ENCODE results near the gene PHPT1. TPM values are rescaled to one million over a fixed set of nuclear protein-coding genes. Genes with fewer than 3 reads are reported as not detected.
"Not testable (repeated sequence)": the region's sequence is repeated elsewhere in the genome, so short reads cannot be mapped to it uniquely, and the experiment has no call there.

PHPT1 gene
- total RNA-seq, 1 donor from 2014 or later: 242 TPM

DNA sequence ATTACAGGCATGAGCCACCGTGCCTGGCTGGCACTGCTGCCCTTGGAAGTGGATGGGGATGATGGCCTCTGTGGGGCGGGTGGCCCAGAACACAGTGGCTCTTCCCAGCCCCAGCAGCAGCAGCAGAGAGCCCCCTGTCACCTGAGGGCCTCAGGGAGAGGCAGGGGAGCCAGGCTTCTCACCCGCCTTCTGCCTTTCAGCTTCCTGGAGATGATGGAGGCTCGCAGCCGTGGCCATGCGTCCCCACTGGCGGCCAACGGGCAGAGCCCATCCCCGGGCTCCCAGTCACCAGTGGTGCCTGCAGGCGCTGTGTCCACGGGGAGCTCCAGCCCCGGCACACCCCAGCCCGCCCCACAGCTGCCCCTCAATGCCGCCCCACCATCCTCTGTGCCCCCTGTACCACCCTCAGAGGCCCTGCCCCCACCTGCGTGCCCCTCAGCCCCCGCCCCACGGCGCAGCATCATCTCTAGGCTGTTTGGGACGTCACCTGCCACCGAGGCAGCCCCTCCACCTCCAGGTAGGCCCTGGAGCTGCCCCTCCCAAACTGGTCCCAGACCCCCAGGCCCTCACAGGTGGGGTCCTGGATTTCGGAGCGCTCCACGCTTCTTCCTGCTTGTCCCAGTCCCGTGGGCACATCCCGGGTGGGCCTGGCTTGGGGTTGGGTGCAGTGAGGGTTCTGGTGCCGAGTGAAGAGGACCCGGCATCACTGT lies 11.9 kb upstream of the PHPT1 start:
- DNase-seq (ENCODE audit: low read depth in 2 of 2): no peak

DNA sequence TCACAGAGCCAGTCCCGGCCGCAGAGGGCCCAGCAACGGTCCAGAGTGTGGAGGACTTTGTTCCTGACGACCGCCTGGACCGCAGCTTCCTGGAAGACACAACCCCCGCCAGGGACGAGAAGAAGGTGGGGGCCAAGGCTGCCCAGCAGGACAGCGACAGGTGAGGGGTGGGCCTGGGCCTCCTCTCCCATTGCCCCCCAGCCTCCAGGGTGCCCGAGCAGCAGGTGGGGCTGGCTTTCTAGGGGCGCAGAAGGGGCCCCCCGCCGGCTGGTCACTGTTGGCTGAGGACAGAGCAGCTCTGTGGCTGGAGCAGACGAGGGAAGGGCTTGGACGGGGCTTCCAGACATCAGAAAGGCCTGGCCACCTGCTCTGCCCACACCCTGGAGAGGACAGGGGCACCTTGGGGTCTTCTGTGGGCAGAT lies 11.3 kb upstream of the PHPT1 start:
- not testable (repeated sequence) for DNase-seq (ENCODE audit: low read depth in 2 of 2)

- no peak for DNase-seq (ENCODE audit: low read depth in 2 of 2)
Observed at GRCh38 chr9:136838314-136839228, 10.6 kb upstream of the PHPT1 start.

DNA sequence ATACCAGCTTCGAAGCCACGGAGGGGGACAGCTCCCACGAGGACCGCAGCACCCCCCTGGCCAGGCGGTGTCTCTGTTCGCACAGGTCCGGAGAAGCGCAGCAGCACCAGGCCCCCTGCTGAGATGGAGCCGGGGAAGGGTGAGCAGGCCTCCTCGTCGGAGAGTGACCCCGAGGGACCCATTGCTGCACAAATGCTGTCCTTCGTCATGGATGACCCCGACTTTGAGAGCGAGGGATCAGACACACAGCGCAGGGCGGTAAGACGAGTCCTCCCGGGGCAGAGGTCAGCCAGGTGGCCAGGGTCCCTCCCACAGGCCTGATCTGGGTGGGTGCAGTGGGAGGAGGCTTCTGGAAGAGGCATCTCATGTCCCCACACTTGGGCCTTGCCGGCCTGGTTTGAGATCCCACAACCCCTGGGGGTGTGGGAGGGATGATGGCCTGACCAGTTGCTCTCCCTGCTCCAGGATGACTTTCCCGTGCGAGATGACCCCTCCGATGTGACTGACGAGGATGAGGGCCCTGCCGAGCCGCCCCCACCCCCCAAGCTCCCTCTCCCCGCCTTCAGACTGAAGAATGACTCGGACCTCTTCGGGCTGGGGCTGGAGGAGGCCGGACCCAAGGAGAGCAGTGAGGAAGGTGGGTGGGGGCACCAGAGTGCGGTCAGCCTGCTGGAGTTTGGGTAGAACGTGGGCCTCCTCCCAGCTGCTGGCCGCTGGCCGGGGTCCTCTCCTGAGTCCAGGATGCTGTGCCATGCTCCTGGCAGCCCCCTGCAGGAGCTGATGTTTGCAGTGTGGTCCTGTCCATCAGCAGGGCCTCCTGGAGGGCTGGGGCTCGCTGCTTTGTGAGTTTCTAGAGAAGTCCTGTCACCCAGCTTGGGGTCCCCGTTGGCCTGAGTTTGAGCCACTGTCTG lies 9.7 kb upstream of the PHPT1 start:
- DNase-seq (ENCODE audit: low read depth in 2 of 2): no peak

- no peak for DNase-seq (ENCODE audit: low read depth in 2 of 2)
Observed at GRCh38 chr9:136840140-136840876, 8.9 kb upstream of the PHPT1 start.

GRCh38 chr9:136840877-136841645 lies 8.1 kb upstream of the PHPT1 start:
- DNase-seq (ENCODE audit: low read depth in 2 of 2): no peak

DNA sequence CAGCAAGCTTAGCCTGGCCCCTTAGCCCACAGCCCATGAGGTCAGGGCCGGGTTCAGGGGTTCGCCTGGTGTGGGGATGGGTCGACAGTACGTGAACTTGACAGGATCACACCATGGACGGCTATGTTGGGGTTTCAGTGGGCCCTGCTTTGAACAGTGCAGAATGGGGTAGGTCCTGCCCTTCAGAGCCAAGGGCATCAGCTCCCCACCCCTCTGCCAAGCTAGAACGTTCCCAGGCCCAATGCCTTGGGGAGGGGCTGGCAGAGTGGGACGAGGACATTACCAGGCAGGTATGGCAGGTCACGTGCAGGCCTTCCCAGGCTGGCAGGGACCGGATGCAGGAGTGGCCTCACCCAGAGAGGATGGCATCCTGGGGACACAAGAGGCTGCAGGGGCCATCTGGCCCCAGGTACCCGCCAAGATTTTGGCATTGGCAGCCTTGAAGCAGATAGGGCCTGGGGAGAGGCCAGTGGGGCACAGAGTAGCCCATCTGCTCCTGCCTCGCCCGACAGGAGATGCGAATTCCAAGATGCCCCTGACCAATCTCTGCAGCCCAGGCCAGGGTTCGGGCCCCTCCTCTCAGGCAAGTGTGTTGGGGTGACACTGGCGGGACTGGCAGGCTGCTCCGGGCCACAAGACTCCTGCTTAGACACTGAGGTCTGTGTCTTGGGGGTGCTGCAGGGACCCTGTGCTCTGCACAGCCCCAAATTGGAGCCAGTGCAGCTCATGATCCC lies 7.4 kb upstream of the PHPT1 start:
- DNase-seq (ENCODE audit: low read depth in 2 of 2): not testable (repeated sequence)

GRCh38 chr9:136842380-136842948 lies 6.7 kb upstream of the PHPT1 start, which contains the start of gene AJM1:
Gene AJM1 (plus strand): TSS chr9:136842478. CDS start chr9:136844415, 1,937 bp downstream.
- peak; percentile 79 to 84 for DNase-seq (ENCODE audit: low read depth in 2 of 2)

DNA sequence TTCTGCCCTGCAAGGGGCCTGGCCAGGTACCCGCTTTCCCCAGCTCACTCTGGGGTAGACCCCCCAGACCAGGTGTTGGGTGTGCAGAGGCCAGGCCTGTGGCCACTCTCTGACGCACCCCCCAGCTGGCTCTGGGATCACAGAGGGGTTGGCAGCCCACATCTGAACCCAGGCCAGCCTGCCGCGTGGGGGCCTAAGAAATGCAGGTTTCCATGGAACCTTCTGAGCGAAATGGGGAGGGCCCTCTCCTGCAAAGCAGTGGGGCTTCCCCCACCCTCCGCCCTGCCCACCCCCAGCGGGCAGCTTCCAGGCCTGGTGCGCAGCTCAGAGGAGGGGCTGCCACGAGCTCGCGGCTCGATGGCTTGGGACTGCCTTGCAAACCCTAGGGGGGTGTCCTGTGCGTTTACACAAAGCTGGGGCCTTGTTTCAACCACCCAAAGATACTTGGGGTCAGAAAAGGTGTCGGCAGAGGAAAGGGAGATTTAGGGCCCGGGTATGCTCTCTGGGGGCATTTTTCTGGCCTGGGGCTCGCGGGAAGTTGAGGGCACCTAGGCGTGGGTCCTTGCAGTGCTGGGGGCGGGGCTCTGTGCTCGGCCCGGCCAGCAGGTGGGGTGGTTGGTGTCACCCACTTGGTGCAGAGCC lies 5.9 kb upstream of the PHPT1 start:
- not testable (repeated sequence) for DNase-seq (ENCODE audit: low read depth in 2 of 2)

GRCh38 chr9:136843801-136844740 lies 5.1 kb upstream of the PHPT1 start:
- not testable (repeated sequence) for DNase-seq (ENCODE audit: low read depth in 2 of 2)

DNA sequence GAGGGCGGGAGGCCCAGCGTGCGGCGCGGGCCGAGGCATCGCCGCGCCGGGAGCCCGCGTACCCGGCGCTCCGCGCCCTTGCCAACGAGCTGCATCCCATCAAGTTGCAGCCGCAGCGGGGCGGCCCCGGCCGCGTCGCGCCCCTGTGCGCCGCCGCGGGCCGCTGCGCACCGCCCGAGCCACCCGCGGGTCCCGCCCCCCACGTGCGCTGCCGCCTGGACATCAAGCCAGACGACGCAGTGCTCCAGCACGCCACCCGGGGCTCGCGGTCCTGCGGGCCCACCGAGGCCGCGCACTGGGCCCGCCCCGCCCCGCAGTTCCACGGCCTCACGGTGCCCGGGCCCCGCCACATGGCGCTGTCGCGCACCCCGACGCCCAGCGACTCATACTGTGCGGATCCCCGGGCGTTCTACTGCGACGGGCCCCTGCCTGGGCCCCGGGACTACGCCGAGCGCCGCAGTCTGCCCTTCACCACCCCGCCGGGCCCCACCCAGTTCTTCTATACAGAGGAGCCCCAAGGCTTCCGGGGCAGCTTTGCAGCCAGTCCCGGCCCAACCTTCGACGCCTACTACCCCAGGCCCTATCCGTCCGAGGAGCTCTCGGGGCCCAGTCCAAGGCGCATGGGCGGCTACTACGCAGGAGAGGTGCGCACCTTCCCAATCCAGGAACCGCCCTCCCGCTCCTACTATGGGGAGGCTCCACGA lies 4.3 kb upstream of the PHPT1 start:
- no peak for DNase-seq (ENCODE audit: low read depth in 2 of 2)

DNA sequence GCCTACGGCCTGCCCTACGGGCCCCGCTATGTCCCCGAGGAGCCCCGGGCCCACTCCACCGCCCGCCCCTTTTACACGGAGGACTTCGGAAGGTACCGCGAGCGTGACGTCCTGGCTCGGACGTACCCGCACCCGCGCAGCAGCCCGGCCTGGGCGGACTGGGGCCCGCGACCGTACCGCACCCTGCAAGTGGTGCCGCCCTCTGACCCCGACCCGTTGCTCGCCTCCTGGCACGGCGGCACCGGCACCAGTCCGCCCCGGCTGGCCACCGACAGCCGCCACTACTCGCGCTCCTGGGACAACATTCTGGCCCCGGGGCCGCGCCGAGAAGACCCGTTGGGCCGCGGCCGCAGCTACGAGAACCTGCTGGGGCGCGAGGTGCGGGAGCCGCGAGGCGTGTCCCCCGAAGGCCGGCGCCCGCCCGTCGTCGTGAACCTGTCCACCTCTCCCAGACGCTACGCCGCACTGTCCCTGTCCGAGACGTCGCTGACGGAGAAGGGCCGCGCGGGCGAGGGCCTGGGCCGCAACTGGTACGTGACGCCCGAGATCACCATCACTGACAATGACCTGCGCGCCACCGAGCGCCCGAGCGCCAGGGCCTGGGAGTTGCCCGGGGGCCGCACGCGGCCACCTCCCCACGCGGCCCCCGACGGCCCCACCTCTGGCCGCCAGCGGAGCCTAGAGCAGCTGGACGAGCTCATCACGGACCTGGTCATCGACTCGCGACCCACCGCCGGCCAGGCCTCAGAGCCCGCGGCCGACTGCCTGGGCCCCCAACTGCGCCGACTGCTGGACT lies 3.5 kb upstream of the PHPT1 start:
- DNase-seq (ENCODE audit: low read depth in 2 of 2): no peak

GRCh38 chr9:136846376-136847087 lies 2.7 kb upstream of the PHPT1 start:
- DNase-seq (ENCODE audit: low read depth in 2 of 2): no peak

DNA sequence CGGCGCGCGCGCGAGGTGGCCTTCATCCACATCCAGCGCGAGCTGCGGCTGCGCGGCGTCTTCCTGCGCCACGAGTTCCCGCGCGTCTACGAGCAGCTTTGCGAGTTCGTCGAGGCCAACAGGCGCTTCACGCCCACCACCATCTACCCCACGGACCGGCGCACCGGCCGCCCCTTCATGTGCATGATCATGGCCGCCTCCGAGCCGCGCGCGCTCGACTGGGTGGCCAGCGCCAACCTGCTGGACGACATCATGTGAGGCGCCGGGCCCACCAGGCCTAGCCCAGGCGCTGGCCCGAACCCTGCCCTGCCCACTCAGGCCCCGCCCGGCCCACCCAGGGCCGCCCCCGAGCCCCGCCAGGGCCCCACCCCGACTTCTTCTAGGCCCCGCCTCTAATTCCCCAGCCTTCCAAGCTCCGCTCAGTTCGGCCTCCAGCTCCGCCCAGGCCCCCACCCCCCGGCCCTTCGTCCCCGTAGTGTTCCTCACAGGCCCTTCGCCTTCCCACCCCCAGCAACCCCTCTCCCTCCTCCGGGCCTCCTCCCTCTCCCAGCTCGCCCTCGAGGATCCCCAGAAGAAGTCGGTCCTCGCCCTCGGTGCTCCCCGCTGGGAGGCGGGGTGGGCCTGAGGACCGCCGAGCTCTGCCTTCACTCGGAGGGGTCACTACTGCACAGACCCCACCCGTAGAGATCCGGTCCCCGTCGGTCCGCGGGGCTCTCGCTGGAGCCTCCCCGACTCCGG lies 2.0 kb upstream of the PHPT1 start:
- peak; percentile 61 to 75 for DNase-seq (ENCODE audit: low read depth in 2 of 2)

Data from lung microvascular endothelial cell (primary cell).